K562 treated with DMSO at 1 percent for 12 hours (cell line): Measurements from ENCODE around the gene PIR. TPM values are rescaled to one million over a fixed set of nuclear protein-coding genes. Genes with fewer than 3 reads are reported as not detected.

ENCODE experiments used
- total RNA-seq: library from RNA; unstranded; fragments of 300-600 nt; gene quantifications from 2 replicates; pipeline ENCODE4 v1.2.3, GENCODE V29; 2022; ENCODE audit not compliant: insufficient read depth

PIR gene
- 12.8 and 15.7 TPM in 2 replicates for total RNA-seq

DNA sequence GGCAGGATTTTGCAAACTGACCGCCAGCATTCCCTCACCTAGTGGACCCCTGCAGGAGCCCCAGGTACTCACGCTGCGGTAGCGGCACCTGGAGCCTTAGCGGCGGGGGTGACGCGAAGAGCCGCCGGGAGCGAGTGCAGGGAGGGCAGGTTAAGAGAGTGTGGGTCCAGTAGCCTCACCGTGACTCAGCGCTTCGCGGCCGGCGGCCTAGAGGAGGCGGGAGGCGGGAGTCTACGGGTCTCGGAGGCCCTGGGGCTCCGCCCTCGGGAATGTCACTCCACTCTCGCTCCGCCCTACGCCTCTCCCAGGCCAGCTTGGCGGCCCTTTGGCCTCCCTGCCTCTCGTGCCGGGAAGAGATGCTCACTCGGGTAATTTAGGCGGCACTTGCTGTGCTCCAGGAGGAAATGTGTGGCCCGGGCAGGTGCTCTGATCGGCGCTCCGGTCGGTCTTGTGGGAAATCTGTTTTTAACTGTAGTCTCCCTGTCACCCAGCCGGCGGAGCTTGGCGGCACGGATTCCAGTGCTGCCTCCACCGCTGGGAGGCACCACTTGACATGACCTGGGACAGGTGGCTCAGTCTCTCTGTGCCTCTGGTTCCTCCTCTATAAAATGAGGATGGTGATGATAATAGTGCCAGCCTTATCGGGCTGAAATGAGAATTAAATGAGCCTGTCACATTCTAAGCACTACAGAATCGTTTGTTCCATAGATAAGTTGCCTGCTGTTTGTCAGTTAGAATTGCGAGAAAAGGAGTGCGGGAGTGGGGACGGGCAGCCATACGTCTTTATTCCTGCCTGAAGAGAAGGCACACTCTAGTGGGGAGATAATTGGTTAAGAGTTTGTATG lies at the start of gene PIR:
TSS of gene PIR (minus strand) at position 216 of the 845 bp plus-strand sequence. CDS start 2,076 bp downstream, outside the sequence.

GRCh38 chrX:15500497-15500966 lies 7.4 kb upstream of the PIR start, which contains the start of gene BMX:
Gene BMX (plus strand): TSS chrX:15500807. CDS start chrX:15508354, 7,547 bp downstream.

DNA sequence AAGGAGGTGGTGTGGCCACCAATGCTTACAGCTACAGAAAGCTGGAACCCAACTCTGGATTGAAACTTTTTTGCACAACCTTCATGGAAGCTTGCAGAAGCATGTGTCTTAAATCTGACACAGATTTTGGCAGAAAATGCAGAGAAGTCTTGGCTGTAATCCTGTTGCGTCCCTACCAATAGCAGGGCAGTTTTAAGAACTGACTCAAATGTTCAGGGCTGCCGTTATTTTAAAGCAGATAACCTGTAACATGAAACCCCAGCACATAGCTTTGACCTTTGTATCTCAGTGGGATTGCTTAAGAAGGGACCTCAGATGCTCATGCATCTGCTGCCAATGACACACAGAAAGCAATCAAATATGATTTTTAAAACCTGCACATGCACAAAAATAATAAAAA lies 108.8 kb downstream of the PIR start, which contains the start of gene VEGFD:
TSS of gene VEGFD (minus strand) at position 110 of the 400 bp plus-strand sequence. CDS start 467 bp downstream, outside the sequence.

DNA sequence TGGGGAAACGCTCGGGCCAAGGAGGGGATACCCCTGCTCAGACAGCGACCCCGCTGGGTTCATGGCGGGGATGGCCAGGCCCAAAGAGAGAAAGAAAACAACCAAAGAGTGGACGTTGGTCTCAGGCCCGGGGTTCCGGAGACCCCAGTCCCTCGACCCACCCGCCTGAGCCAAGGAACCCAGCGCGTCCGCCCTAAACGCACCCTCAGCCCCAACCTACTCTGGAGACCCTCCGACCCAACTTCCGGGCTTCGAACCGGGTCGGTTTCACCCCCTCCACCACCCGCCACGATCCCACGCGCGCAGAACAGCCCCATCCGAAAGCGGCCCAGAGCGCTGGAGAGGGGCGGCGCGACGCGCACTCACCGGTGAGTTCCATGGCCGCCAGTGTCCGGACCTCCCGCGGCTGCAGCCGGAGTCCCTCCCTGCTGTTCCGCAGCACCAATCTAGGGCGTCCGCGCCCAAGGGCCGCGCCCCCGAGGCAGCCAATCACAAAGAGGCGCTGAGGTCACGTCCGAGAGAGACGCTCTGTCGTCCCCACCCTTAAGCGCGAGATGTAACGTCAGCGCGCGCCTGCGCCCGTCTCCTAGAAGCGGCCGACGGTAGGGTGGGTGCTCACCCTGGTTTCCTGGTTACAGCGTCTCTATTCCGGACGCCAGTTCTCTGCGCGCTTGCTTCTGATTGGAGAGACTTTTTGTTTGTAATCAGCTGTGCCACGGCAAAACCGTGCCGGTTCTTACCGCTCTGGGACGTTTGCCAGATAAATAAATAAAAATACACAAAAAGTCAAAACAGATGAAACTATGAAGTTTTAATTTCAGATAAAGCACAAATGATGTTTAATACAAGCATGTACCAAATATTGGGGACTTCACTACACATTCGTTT lies 157.8 kb downstream of the PIR start, which contains the start of gene PIGA:
TSS of gene PIGA (minus strand) at position 389 of the 888 bp plus-strand sequence. CDS start 3,593 bp downstream, outside the sequence.

Other genes starting within 250 kb of the PIR start
- not detected in 2 replicates for gene ASB9, start 223.2 kb downstream of the PIR start, total RNA-seq
- not detected in 2 replicates for gene ASB11, start 177.7 kb downstream of the PIR start, total RNA-seq
- gene PIGA, start 157.8 kb downstream of the PIR start, total RNA-seq, result 3.4 and 13.8 TPM in 2 replicates
- gene VEGFD, start 108.9 kb downstream of the PIR start, total RNA-seq, result not detected in 2 replicates
- gene BMX, start 7.5 kb upstream of the PIR start, total RNA-seq, result not detected in 2 replicates
- not detected in 2 replicates for gene ACE2, start 107.6 kb upstream of the PIR start, total RNA-seq
- gene CLTRN, start 171.5 kb upstream of the PIR start, total RNA-seq, result not detected in 2 replicates
- 0.48 and 1.1 TPM in 2 replicates for gene CA5B, start 244.9 kb upstream of the PIR start, total RNA-seq